NCI-H2196 treated with DMSO at 0.1 percent for 48 hours (cell line): Measurements from ENCODE around the gene GJE1.

ENCODE experiments used
- DNase-seq: peaks from one replicate; lab custom pipeline; 2025; ENCODE audit not compliant: unreplicated experiment; lab: John Stamatoyannopoulos, UW

GJE1 gene

GRCh38 chr6:142162780-142163179 lies 30.1 kb downstream of the GJE1 start:
- no peak for DNase-seq

- no peak for DNase-seq
These were observed 32.5 kb downstream of the GJE1 start for GRCh38 chr6:142165227-142165626.

DNA sequence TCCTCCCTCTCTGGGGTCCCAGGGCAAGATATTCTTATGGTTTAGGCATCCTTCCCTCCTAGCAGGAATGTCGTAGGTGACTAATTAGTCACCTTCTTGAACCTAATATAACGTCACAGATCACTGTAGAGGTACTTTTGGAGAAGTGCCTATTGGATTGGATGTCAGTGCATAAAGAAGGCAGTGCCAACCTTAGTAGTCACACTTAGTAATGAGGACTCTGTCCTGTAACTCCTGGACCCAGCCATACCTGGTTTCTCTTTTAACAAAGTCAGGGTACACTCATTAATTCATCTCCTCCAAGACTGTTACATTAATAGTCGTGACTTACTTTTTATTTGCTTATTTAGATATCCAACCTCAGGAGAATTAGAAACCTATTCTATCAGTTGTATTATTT lies 34.3 kb downstream of the GJE1 start:
- DNase-seq = no peak

- DNase-seq = no peak
These were observed 34.8 kb downstream of the GJE1 start for GRCh38 chr6:142167486-142167885.

- DNase-seq = no peak
These were observed 38.6 kb downstream of the GJE1 start for GRCh38 chr6:142171351-142171750.

GRCh38 chr6:142172758-142173157 lies 40.0 kb downstream of the GJE1 start:
- DNase-seq = no peak

DNA sequence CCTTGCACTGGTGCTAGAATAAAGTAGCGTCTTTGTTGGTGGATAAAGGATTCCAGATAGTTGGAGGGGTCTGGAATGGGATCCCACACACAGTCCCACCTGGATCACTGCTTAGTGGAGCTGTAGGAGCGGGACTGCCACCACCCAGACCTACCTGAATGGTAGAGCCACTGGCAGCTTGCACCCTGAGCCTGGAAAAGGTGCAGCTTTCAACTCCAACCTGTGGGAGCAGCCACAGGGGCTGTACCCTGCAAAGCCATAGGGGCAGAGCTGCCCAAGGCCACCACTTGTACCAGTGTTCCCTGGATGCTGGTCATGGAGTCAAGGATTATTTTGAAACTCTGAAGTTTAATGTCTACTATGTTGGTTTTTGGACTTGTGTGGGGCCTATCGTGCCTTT lies 41.3 kb downstream of the GJE1 start:
- DNase-seq = no peak

DNA sequence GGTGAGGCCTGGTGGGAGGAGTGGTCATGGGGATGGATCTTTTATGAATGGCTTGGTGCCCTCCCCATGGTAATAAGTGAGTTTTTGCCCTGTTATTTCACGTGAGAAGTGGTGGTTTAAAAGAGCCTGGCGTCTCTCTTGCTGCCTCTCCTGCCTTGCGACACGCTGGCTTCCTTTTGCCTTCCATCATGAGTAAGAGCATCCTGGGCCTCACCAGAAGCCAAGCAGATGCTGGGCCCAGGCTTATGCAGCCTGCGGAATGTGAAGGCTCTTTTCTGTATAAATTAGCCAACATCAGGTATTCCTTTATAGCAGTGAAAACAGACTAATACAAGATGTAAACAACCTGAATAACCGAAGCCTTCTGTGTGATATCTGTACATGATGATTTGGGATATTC lies 42.0 kb downstream of the GJE1 start:
- no peak for DNase-seq

GRCh38 chr6:142178129-142178528 lies 45.4 kb downstream of the GJE1 start:
- DNase-seq = no peak

DNA sequence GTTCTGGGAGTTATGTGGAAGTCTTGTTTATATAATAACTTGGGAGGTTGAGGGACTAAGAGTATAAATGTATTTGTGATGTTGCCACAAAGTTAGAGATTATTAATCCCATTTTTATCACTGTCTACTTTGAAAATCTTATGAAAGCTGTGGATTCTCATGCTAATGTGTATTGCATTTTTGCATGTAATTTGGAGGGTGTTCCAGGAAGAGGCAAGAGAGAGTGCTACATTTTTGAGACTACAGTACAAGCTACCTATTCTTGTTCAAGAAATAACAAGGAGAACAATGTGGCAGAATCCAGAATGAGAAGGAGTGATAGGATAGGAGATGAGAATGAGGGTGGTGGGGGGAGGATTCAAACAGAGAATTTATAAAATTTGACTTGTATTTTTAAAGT lies 49.3 kb downstream of the GJE1 start:
- DNase-seq = no peak

- DNase-seq = no peak
These were observed 50.6 kb downstream of the GJE1 start for GRCh38 chr6:142183351-142183750.

GRCh38 chr6:142184307-142184706 lies 51.6 kb downstream of the GJE1 start:
- no peak for DNase-seq
